HCT116 (cell line): ENCODE results near the gene RIMBP2. TPM values are rescaled to one million over a fixed set of nuclear protein-coding genes. Genes with fewer than 3 reads are reported as not detected.

Source experiments
- ATAC-seq: fragments of 200-7000 bp; cut with Tn5 transposase; 2 replicates; pipeline ENCODE4 v1.9.1; 2020; ENCODE audit warnings: mild to moderate bottlenecking, moderate library complexity
- BruUV-seq: library from RNA; stranded (reverse); fragments of 400-500 nt; replicated peaks from 2 replicates; lab custom pipeline; 2021; lab: Mats Ljungman, UMichigan
- CTCF ChIA-PET: fragments of 300-600 bp; sonication (Branson Sonifier 250); formaldehyde crosslinking; loops from one replicate; lab custom pipeline; 2021; ENCODE audit warnings: antibody characterized with exemption; lab: Charles Lee
- POLR2A ChIA-PET: fragments of 300-600, 350-600 bp; sonication (Branson Sonifier 250); formaldehyde crosslinking; loops from one replicate; lab custom pipeline; 2021; ENCODE audit warnings: antibody characterized with exemption; lab: Charles Lee
- RAD21 ChIA-PET, 2 experiments: fragments of 300-600 bp; sonication (Branson Sonifier 250); formaldehyde crosslinking; loops; one replicate each; lab custom pipeline; 2023; ENCODE audit warnings: low total read pairs in 2 of 2; ENCODE audit not compliant: uncharacterized antibody in 2 of 2, unreplicated experiment in 2 of 2, low non-redundant PET in 1 of 2; lab: Charles Lee
- DNase-seq: peaks from one replicate; pipeline ENCODE4 v3.0.0-alpha.2; 2010; ENCODE audit warnings: low read depth, low spot score
- H2AFZ ChIP-seq: fragments of 200-600 bp; shearing (Covaris generic), sonication (generic); 2 replicates; pipeline ENCODE4 v1.6.1; 2017; ENCODE audit warnings: low read depth, mixed run types, mixed read lengths, antibody characterized with exemption, low read length; ENCODE audit not compliant: poor library complexity, severe bottlenecking
- H3K27ac ChIP-seq: 2 replicates; pipeline ENCODE4 v1.5.1; 2012; ENCODE audit warnings: low read depth, low read length
- H3K27me3 ChIP-seq: fragments of 200-600 bp; sonication (generic); 2 replicates; pipeline ENCODE4 v1.6.1; 2016; ENCODE audit warnings: mixed run types, low read length, mixed read lengths; ENCODE audit not compliant: insufficient read depth
- H3K36me3 ChIP-seq, 2 experiments: fragments of 200-500 bp in 1 of 2; fragments of 200-600 bp in 1 of 2; sonication (Bioruptor generic) in 1 of 2; sonication (generic) in 1 of 2; 2 replicates each; pipeline versions ENCODE4 v1.5.1 to v1.6.1; 2014 to 2016; ENCODE audit warnings: low read length in 2 of 2, inconsistent platforms in 1 of 2, mixed read lengths in 1 of 2, mixed run types in 1 of 2; ENCODE audit not compliant: insufficient read depth in 2 of 2, control insufficient read depth in 1 of 2
- H3K4me1 ChIP-seq, 2 experiments: fragments of 200-600 bp in 1 of 2; sonication (generic) in 1 of 2; 2 replicates each; pipeline versions ENCODE4 v1.5.1 to v1.6.1; 2012 to 2017; ENCODE audit warnings: low read length in 2 of 2, inconsistent platforms in 1 of 2, mild to moderate bottlenecking in 1 of 2, mixed read lengths in 1 of 2, mixed run types in 1 of 2, moderate library complexity in 1 of 2; ENCODE audit not compliant: insufficient read depth in 2 of 2, control insufficient read depth in 1 of 2
- H3K4me2 ChIP-seq: fragments of 200-600 bp; sonication (generic); 2 replicates; pipeline ENCODE4 v1.6.1; 2017; ENCODE audit warnings: mixed run types, low read length, mixed read lengths
- H3K4me3 ChIP-seq, 2 experiments: fragments of 200-600 bp in 1 of 2; sonication (generic) in 1 of 2; replicated peaks in 1 of 2; 2 replicates each; pipeline ENCODE4 v1.5.1; 2011 to 2016; ENCODE audit warnings: low read length in 2 of 2, control low read depth in 1 of 2, low read depth in 1 of 2, mild to moderate bottlenecking in 1 of 2, mixed read lengths in 1 of 2, mixed run types in 1 of 2
- H3K79me2 ChIP-seq: fragments of 200-600 bp; sonication (generic); 2 replicates; pipeline ENCODE4 v1.6.1; 2017; ENCODE audit warnings: mild to moderate bottlenecking, mixed run types, low read length, moderate library complexity, mixed read lengths; ENCODE audit not compliant: insufficient read depth
- H3K9ac ChIP-seq: fragments of 200-600 bp; sonication (generic); 2 replicates; pipeline ENCODE4 v1.6.1; 2016; ENCODE audit warnings: low read length, mixed read lengths
- H3K9me2 ChIP-seq: fragments of 200-600 bp; sonication (generic), shearing (Covaris generic); 2 replicates; pipeline ENCODE4 v1.6.1; 2017; ENCODE audit warnings: mixed run types, mild to moderate bottlenecking, moderate library complexity; ENCODE audit not compliant: insufficient read depth
- H3K9me3 ChIP-seq, 2 experiments: fragments of 200-500 bp in 1 of 2; fragments of 200-600 bp in 1 of 2; sonication (Bioruptor generic) in 1 of 2; sonication (generic) in 1 of 2; 2 replicates each; pipeline ENCODE4 v1.6.1; 2014 to 2017; ENCODE audit warnings: low read length in 2 of 2, mixed read lengths in 2 of 2, inconsistent platforms in 1 of 2, low read depth in 1 of 2, mild to moderate bottlenecking in 1 of 2, mixed run types in 1 of 2, moderate library complexity in 1 of 2; ENCODE audit not compliant: control insufficient read depth in 1 of 2, insufficient read depth in 1 of 2
- H4K20me1 ChIP-seq: fragments of 200-600 bp; sonication (generic), shearing (Covaris generic); 2 replicates; pipeline ENCODE4 v1.6.1; 2017; ENCODE audit warnings: mixed run types, mild to moderate bottlenecking, moderate library complexity; ENCODE audit not compliant: insufficient read depth
- CEBPB ChIP-seq: IDR thresholded peaks from 2 replicates; pipeline ENCODE4 v1.6.1; 2012; ENCODE audit warnings: low read depth
- EGR1 ChIP-seq: IDR thresholded peaks from 2 replicates; pipeline ENCODE4 v1.6.1; 2012; ENCODE audit warnings: low read depth
- EZH2phosphoT487 ChIP-seq: fragments of 200-600 bp; IDR thresholded peaks from 2 replicates; pipeline ENCODE4 v1.6.1; 2018; ENCODE audit warnings: antibody characterized with exemption, borderline replicate concordance
- POLR2A ChIP-seq: IDR thresholded peaks from 2 replicates; pipeline ENCODE4 v1.7.0; 2011; ENCODE audit warnings: borderline replicate concordance; ENCODE audit not compliant: insufficient read depth, insufficient read length; ENCODE audit errors: extremely low read depth
- RAD21 ChIP-seq: IDR thresholded peaks from 2 replicates; pipeline ENCODE4 v1.6.1; 2012; ENCODE audit warnings: low read depth, mild to moderate bottlenecking
- SIN3A ChIP-seq: IDR thresholded peaks from 2 replicates; pipeline ENCODE4 v1.6.1; 2012; ENCODE audit warnings: low read depth
- SP1 ChIP-seq: IDR thresholded peaks from 2 replicates; pipeline ENCODE4 v1.6.1; 2012; ENCODE audit warnings: low read depth
- SRF ChIP-seq: IDR thresholded peaks from 2 replicates; pipeline ENCODE4 v1.6.1; 2012; ENCODE audit warnings: low read depth
- intact Hi-C: fragments of 100-400 bp; cut with micrococcal nuclease; formaldehyde crosslinking; loops from 2 replicates; pipeline ENCODE4 v1.10.0; 2022
- total RNA-seq: library from RNA; stranded (reverse); gene quantifications from one replicate; pipeline ENCODE4 v1.2.1, GENCODE V29; 2021; ENCODE audit not compliant: unreplicated experiment
- TF ChIP-seq, protein P1 (sequence below): IDR thresholded peaks from 2 replicates; pipeline ENCODE4 v1.6.1; 2012; ENCODE audit warnings: low read depth
- TF ChIP-seq, protein P2 (sequence below): IDR thresholded peaks from 2 replicates; pipeline ENCODE4 v1.6.1; 2012

The RIMBP2 gene
- total RNA-seq, 1 experiment from 2014 or later = not detected

DNA sequence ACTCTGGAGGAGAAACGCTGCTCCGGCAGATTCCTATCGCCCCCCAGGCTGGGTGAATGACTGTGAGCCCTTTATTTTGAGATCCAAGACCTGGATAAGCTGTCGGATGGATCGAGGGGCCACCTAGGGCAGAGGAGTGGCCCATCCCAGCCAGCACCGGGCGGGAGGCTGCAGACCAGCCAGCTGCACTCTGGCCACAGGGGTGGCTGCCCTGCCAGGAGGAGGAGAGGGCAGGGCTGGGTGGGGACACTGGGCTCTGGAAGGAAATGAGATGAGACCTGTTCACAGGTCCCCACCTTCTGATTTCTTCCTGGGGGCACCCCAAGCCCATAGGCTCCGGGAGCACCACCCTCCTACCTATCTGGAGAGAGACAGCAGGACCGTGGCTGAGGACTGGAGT, 238.4 kb downstream of the RIMBP2 start:
- Histone ChIP-seq H3K4me1 (no peaks in the 10 kb centered on the region), H3K4me3 (no peak overlapping the region), H3K27me3 (0 out of 2 replicates have a peak, but pooled peaks cover 4% of the 10 kb centered on the region), H3K36me3 (no peaks in the 10 kb centered on the region), H3K9me3 (no peaks in the 10 kb centered on the region), H3K4me2 (no peak overlapping the region), H3K27ac (no peak overlapping the region), H4K20me1 (no peaks in the 10 kb centered on the region), H2AFZ (no peak overlapping the region), H3K9me2 (no peaks in the 10 kb centered on the region), H3K79me2 (no peaks in the 10 kb centered on the region), H3K9ac (no peak overlapping the region)
- ATAC-seq (no peak), DNase-seq (no peak)
- no peak for TF ChIP-seq POLR2A
- TF ChIP-seq, protein P1, sequence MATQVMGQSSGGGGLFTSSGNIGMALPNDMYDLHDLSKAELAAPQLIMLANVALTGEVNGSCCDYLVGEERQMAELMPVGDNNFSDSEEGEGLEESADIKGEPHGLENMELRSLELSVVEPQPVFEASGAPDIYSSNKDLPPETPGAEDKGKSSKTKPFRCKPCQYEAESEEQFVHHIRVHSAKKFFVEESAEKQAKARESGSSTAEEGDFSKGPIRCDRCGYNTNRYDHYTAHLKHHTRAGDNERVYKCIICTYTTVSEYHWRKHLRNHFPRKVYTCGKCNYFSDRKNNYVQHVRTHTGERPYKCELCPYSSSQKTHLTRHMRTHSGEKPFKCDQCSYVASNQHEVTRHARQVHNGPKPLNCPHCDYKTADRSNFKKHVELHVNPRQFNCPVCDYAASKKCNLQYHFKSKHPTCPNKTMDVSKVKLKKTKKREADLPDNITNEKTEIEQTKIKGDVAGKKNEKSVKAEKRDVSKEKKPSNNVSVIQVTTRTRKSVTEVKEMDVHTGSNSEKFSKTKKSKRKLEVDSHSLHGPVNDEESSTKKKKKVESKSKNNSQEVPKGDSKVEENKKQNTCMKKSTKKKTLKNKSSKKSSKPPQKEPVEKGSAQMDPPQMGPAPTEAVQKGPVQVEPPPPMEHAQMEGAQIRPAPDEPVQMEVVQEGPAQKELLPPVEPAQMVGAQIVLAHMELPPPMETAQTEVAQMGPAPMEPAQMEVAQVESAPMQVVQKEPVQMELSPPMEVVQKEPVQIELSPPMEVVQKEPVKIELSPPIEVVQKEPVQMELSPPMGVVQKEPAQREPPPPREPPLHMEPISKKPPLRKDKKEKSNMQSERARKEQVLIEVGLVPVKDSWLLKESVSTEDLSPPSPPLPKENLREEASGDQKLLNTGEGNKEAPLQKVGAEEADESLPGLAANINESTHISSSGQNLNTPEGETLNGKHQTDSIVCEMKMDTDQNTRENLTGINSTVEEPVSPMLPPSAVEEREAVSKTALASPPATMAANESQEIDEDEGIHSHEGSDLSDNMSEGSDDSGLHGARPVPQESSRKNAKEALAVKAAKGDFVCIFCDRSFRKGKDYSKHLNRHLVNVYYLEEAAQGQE = no peak
- TF ChIP-seq, protein P2, sequence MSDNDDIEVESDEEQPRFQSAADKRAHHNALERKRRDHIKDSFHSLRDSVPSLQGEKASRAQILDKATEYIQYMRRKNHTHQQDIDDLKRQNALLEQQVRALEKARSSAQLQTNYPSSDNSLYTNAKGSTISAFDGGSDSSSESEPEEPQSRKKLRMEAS = no peak
- TF ChIP-seq SP1 = no peak
- TF ChIP-seq SRF = no peak
- TF ChIP-seq SIN3A = no peak
- no peak for TF ChIP-seq CEBPB
- no peak for TF ChIP-seq RAD21
- TF ChIP-seq EZH2phosphoT487 = no peak
- TF ChIP-seq EGR1 = no peak
- RAD21 ChIA-PET = no interaction called here
- POLR2A ChIA-PET = no interaction called here
- CTCF ChIA-PET = no interaction called here
- intact Hi-C loops = no loop called here
- no TSS peak for BruUV-seq
